SK-N-MC (cell line): Measurements from ENCODE around the gene NSMCE1.

Source experiments
- EZH2 ChIP-seq: fragments of 200-600 bp; sonication (generic); IDR thresholded peaks from one replicate; pipeline ENCODE4 v1.6.1; 2017; ENCODE audit warnings: antibody characterized with exemption
- FOXP2 ChIP-seq: optimal IDR thresholded peaks from 2 replicates; pipeline ENCODE3; 2011; ENCODE audit warnings: mild to moderate bottlenecking, moderate library complexity; ENCODE audit not compliant: insufficient read depth; ENCODE audit errors: extremely low read length, control extremely low read depth
- POLR2AphosphoS5 ChIP-seq: IDR thresholded peaks from 2 replicates; pipeline ENCODE4 v1.6.1; 2012; ENCODE audit warnings: mild to moderate bottlenecking, low read depth, low read length, borderline replicate concordance

- TF ChIP-seq POLR2AphosphoS5 = no peak
- no peak for TF ChIP-seq EZH2
- TF ChIP-seq FOXP2 = no peak
Observed at GRCh38 chr16:27242398-27242797, 26.2 kb downstream of the NSMCE1 start.
